Trophoblast cell (in vitro differentiated cells and primary cell): ENCODE results near the gene HRAS.

Source experiments
- DNase-seq, 2 donors: peaks; one replicate each; pipeline ENCODE4 v3.0.0-alpha.2; 2016
- H2AFZ ChIP-seq: 2 replicates; pipeline ENCODE4 v1.6.1; 2013; ENCODE audit warnings: low read length, moderate library complexity, mild to moderate bottlenecking; ENCODE audit not compliant: insufficient read depth, poor library complexity
- H2AK5ac ChIP-seq: 2 replicates; pipeline ENCODE4 v1.6.1; 2013; ENCODE audit warnings: mild to moderate bottlenecking, low read length
- H2BK120ac ChIP-seq: 2 replicates; pipeline ENCODE4 v1.6.1; 2013; ENCODE audit warnings: low read length, mild to moderate bottlenecking, moderate library complexity; ENCODE audit not compliant: insufficient read depth, poor library complexity
- H2BK12ac ChIP-seq: 2 replicates; pipeline ENCODE4 v1.6.1; 2013; ENCODE audit warnings: mild to moderate bottlenecking, low read length, moderate library complexity
- H2BK5ac ChIP-seq: 2 replicates; pipeline ENCODE4 v1.6.1; 2013; ENCODE audit warnings: low read length, low read depth, moderate library complexity, mild to moderate bottlenecking; ENCODE audit not compliant: poor library complexity
- H3K14ac ChIP-seq: 2 replicates; pipeline ENCODE4 v1.6.1; 2013; ENCODE audit warnings: mild to moderate bottlenecking, low read length
- H3K18ac ChIP-seq: 2 replicates; pipeline ENCODE4 v1.6.1; 2013; ENCODE audit warnings: mild to moderate bottlenecking, low read length
- H3K23ac ChIP-seq: 2 replicates; pipeline ENCODE4 v1.6.1; 2013; ENCODE audit warnings: low read length
- H3K27ac ChIP-seq: 2 replicates; pipeline ENCODE4 v1.5.1; 2013; ENCODE audit warnings: low read depth, mild to moderate bottlenecking, inconsistent platforms, low read length, moderate library complexity
- H3K27me3 ChIP-seq: 2 replicates; pipeline ENCODE4 v1.6.1; 2013; ENCODE audit warnings: inconsistent platforms, mild to moderate bottlenecking, low read length, moderate library complexity; ENCODE audit not compliant: insufficient read depth
- H3K36me3 ChIP-seq, 2 experiments: 1 replicate in 1 of 2; 2 replicates in 1 of 2; pipeline ENCODE4 v1.6.1; 2013; ENCODE audit warnings: low read length in 2 of 2, mild to moderate bottlenecking in 2 of 2, moderate library complexity in 1 of 2; ENCODE audit not compliant: insufficient read depth in 2 of 2, control insufficient read depth in 1 of 2
- H3K4ac ChIP-seq: 2 replicates; pipeline ENCODE4 v1.6.1; 2013; ENCODE audit warnings: low read depth, mild to moderate bottlenecking, low read length, moderate library complexity
- H3K4me1 ChIP-seq, 2 experiments: 1 replicate in 1 of 2; 2 replicates in 1 of 2; pipeline ENCODE4 v1.6.1; 2013; ENCODE audit warnings: low read length in 2 of 2, mild to moderate bottlenecking in 2 of 2, moderate library complexity in 1 of 2; ENCODE audit not compliant: insufficient read depth in 2 of 2, control insufficient read depth in 1 of 2
- H3K4me2 ChIP-seq: 2 replicates; pipeline ENCODE4 v1.6.1; 2013; ENCODE audit warnings: inconsistent platforms, mild to moderate bottlenecking, low read length, moderate library complexity
- H3K4me3 ChIP-seq: 2 replicates; pipeline ENCODE4 v1.5.1; 2013; ENCODE audit warnings: mild to moderate bottlenecking, low read depth, low read length, inconsistent platforms
- H3K79me1 ChIP-seq: one replicate; pipeline ENCODE4 v1.6.1; 2013; ENCODE audit warnings: low read length
- H3K79me2 ChIP-seq: 2 replicates; pipeline ENCODE4 v1.6.1; 2013; ENCODE audit warnings: low read length, mild to moderate bottlenecking; ENCODE audit not compliant: control insufficient read depth, insufficient read depth, poor library complexity
- H3K9ac ChIP-seq: 2 replicates; pipeline ENCODE4 v1.6.1; 2013; ENCODE audit warnings: mild to moderate bottlenecking, low read length
- H3K9me3 ChIP-seq: 2 replicates; pipeline ENCODE4 v1.6.1; 2013; ENCODE audit warnings: low read depth, mild to moderate bottlenecking, control low read depth, inconsistent platforms, low read length; ENCODE audit not compliant: insufficient read depth
- H4K12ac ChIP-seq: 2 replicates; pipeline ENCODE4 v1.6.1; 2013; ENCODE audit warnings: low read depth, mild to moderate bottlenecking, low read length, moderate library complexity
- H4K8ac ChIP-seq: 2 replicates; pipeline ENCODE4 v1.6.1; 2013; ENCODE audit warnings: low read depth, mild to moderate bottlenecking, low read length, moderate library complexity
- H4K91ac ChIP-seq: one replicate; pipeline ENCODE4 v1.6.1; 2013; ENCODE audit warnings: low read depth, mild to moderate bottlenecking, low read length, moderate library complexity
- WGBS: extraction: QIAGEN DNeasy Blood & Tissue Kit; methylation state at CpG from one replicate; pipeline ENCODE4 v1.1.7; 2013; ENCODE audit warnings: missing lambda C conversion rate; ENCODE audit not compliant: insufficient read length, insufficient coverage; ENCODE audit errors: extremely low coverage; 5-methylcytosine and 5-hydroxymethylcytosine counted together

Gene HRAS

GRCh38 chr11:545171-545570 is 9.8 kb upstream of the HRAS start:
- WGBS: no CpG with 5 or more reads among the region's 11 CpGs
- H4K12ac ChIP-seq: no peak overlapping the region
- H3K4ac ChIP-seq: no peak overlapping the region
- no peak overlapping the region for H3K9ac ChIP-seq
- no peak overlapping the region for H2BK5ac ChIP-seq
- H3K23ac ChIP-seq: no peak overlapping the region
- no peak overlapping the region for H3K18ac ChIP-seq
- H3K36me3 ChIP-seq: no peaks in the 10 kb centered on the region
- no peak for DNase-seq
- H3K14ac ChIP-seq: no peak overlapping the region
- H3K27me3 ChIP-seq: no peaks in the 10 kb centered on the region
- H3K79me2 ChIP-seq: no peaks in the 10 kb centered on the region
- H2AK5ac ChIP-seq: no peak overlapping the region
- H4K8ac ChIP-seq: no peak overlapping the region
- no peak overlapping the region for H2AFZ ChIP-seq
- H3K79me1 ChIP-seq: no peaks in the 10 kb centered on the region
- H4K91ac ChIP-seq: no peak overlapping the region
- no peaks in the 10 kb centered on the region for H3K4me1 ChIP-seq
- no peak overlapping the region for H2BK12ac ChIP-seq
- H3K4me2 ChIP-seq: no peak overlapping the region
- H3K4me3 ChIP-seq: no peak overlapping the region
- H3K9me3 ChIP-seq: no peaks in the 10 kb centered on the region
- H2BK120ac ChIP-seq: no peak overlapping the region
- no peak overlapping the region for H3K27ac ChIP-seq

GRCh38 chr11:544817-545166 is 9.4 kb upstream of the HRAS start:
- Histone ChIP-seq H3K18ac (no peak overlapping the region), H3K79me1 (no peaks in the 10 kb centered on the region), H4K91ac (no peak overlapping the region), H3K4me3 (no peak overlapping the region), H3K23ac (no peak overlapping the region), H3K14ac (no peak overlapping the region), H3K79me2 (no peaks in the 10 kb centered on the region), H3K4ac (no peak overlapping the region), H4K8ac (no peak overlapping the region), H3K27ac (no peak overlapping the region), H2AK5ac (no peak overlapping the region), H3K4me1 (no peaks in the 10 kb centered on the region), H2BK120ac (no peak overlapping the region), H3K27me3 (no peaks in the 10 kb centered on the region), H3K9ac (no peak overlapping the region), H2BK5ac (no peak overlapping the region), H4K12ac (no peak overlapping the region), H3K4me2 (no peak overlapping the region), H2AFZ (no peak overlapping the region), H3K9me3 (no peaks in the 10 kb centered on the region), H3K36me3 (no peaks in the 10 kb centered on the region), H2BK12ac (no peak overlapping the region)
- WGBS: no CpG with 5 or more reads among the region's 5 CpGs
- no peak for DNase-seq

GRCh38 chr11:541433-541885 is 6.1 kb upstream of the HRAS start:
- Histone ChIP-seq H2BK12ac (no peak overlapping the region), H2BK5ac (no peak overlapping the region), H3K4ac (no peak overlapping the region), H4K91ac (no peak overlapping the region), H3K18ac (no peak overlapping the region), H3K4me2 (no peak overlapping the region), H3K4me3 (no peak overlapping the region), H3K36me3 (no peaks in the 10 kb centered on the region), H3K14ac (no peak overlapping the region), H3K9ac (no peak overlapping the region), H4K8ac (no peak overlapping the region), H3K27me3 (peaks cover 12% of the 10 kb centered on the region), H4K12ac (no peak overlapping the region), H3K27ac (no peak overlapping the region), H2AFZ (no peak overlapping the region), H3K23ac (no peak overlapping the region), H2AK5ac (no peak overlapping the region), H3K4me1 (peaks cover 13% of the 10 kb centered on the region in 2 experiments), H3K79me2 (no peaks in the 10 kb centered on the region), H2BK120ac (no peak overlapping the region), H3K9me3 (peaks cover 3% of the 10 kb centered on the region), H3K79me1 (peaks cover 6% of the 10 kb centered on the region)
- WGBS: no CpG with 5 or more reads among the region's 20 CpGs
- DNase-seq: no peak

GRCh38 chr11:540583-541432 is 5.4 kb upstream of the HRAS start:
- Histone ChIP-seq H3K9ac (no peak overlapping the region), H3K4me2 (no peak overlapping the region), H4K91ac (no peak overlapping the region), H3K9me3 (peaks cover 3% of the 10 kb centered on the region), H3K18ac (no peak overlapping the region), H3K4me3 (no peak overlapping the region), H2AFZ (no peak overlapping the region), H3K23ac (no peak overlapping the region), H2BK5ac (no peak overlapping the region), H3K79me1 (peaks cover 9% of the 10 kb centered on the region), H3K27me3 (peaks cover 12% of the 10 kb centered on the region), H2AK5ac (no peak overlapping the region), H4K8ac (no peak overlapping the region), H3K36me3 (no peaks in the 10 kb centered on the region), H4K12ac (no peak overlapping the region), H3K14ac (no peak overlapping the region), H3K27ac (no peak overlapping the region), H3K4ac (no peak overlapping the region), H2BK120ac (no peak overlapping the region), H3K4me1 (peaks cover 16% of the 10 kb centered on the region in 2 experiments), H2BK12ac (no peak overlapping the region), H3K79me2 (no peaks in the 10 kb centered on the region)
- no peak for DNase-seq
- WGBS: no CpG with 5 or more reads among the region's 23 CpGs
